HepG2 (cell line): ENCODE results near the gene ZNF189. TPM values are rescaled to one million over a fixed set of nuclear protein-coding genes. Genes with fewer than 3 reads are reported as not detected.
A peak's percentile ranks its signal among the peaks of the same experiment; 100 is the strongest.

Experiments
- BATF2 ChIP-seq: sonication (generic); formaldehyde crosslinking; IDR thresholded peaks from 2 replicates; pipeline ENCODE4 v1.8.0; 2022; ENCODE audit warnings: mild to moderate bottlenecking, missing genetic modification reagents, moderate library complexity
- ELF4 ChIP-seq: sonication (generic); formaldehyde crosslinking; IDR thresholded peaks from 2 replicates; pipeline ENCODE4 v1.5.0; 2020; ENCODE audit warnings: missing genetic modification reagents, mild to moderate bottlenecking, moderate library complexity, borderline replicate concordance
- HDAC2 ChIP-seq: sonication (generic); formaldehyde crosslinking; IDR thresholded peaks from 2 replicates; pipeline ENCODE4 v1.4.0; 2020; ENCODE audit warnings: missing genetic modification reagents
- HMGXB4 ChIP-seq, 2 experiments: sonication (generic) in 1 of 2; formaldehyde crosslinking in 1 of 2; IDR thresholded peaks; 2 replicates each; pipeline versions ENCODE4 v1.4.0 to v1.6.1; 2018 to 2020; ENCODE audit warnings: missing genetic modification reagents in 2 of 2, borderline replicate concordance in 1 of 2, low read depth in 1 of 2, mild to moderate bottlenecking in 1 of 2, missing biosample characterization in 1 of 2
- ZBTB7A ChIP-seq: sonication (generic); formaldehyde crosslinking; IDR thresholded peaks from 2 replicates; pipeline ENCODE4 v1.8.0; 2022; ENCODE audit warnings: mild to moderate bottlenecking, missing genetic modification reagents
- ZMYM2 ChIP-seq: sonication (generic); formaldehyde crosslinking; IDR thresholded peaks from 2 replicates; pipeline ENCODE4 v1.8.0; 2022; ENCODE audit warnings: mild to moderate bottlenecking, missing genetic modification reagents
- ZNF709 ChIP-seq: sonication (generic); formaldehyde crosslinking; IDR thresholded peaks from 2 replicates; pipeline ENCODE4 v1.5.0; 2020; ENCODE audit warnings: mild to moderate bottlenecking, missing genetic modification reagents
- ZNF883 ChIP-seq: sonication (generic); formaldehyde crosslinking; IDR thresholded peaks from 2 replicates; pipeline ENCODE4 v1.5.1; 2020; ENCODE audit warnings: mild to moderate bottlenecking, missing genetic modification reagents; ENCODE audit errors: not compliant biosample characterization
- ZZZ3 ChIP-seq: sonication (generic); formaldehyde crosslinking; IDR thresholded peaks from 2 replicates; pipeline ENCODE4 v1.4.0; 2020; ENCODE audit warnings: missing genetic modification reagents, mild to moderate bottlenecking, borderline replicate concordance
- polyA plus RNA-seq, 8 experiments: library from polyadenylated mRNA; depleted of rRNA in 3 of 8; stranded (reverse) in 7 of 8; unstranded in 1 of 8; fragments of >200 nt; fragmentation: Illumina TruSeq in 4 of 8; extraction: Trizol in 4 of 8; gene quantifications; 2 replicates each; pipeline versions ENCODE4 v1.2.1 to v1.2.3, GENCODE V29; 2011 to 2016; ENCODE audit warnings: low read depth in 4 of 8, missing spikeins in 1 of 8, mixed read lengths in 1 of 8; ENCODE audit not compliant: insufficient read depth in 1 of 8
- total RNA-seq, 5 experiments: library from RNA; depleted of rRNA; stranded (reverse); fragments of >200 nt; fragmentation: Illumina TruSeq; extraction: Trizol; gene quantifications; 2 replicates each; pipeline ENCODE4 v1.2.3, GENCODE V29; 2016; ENCODE audit warnings: low read depth in 1 of 5
- TF ChIP-seq, protein P1 (sequence below): sonication (generic); formaldehyde crosslinking; IDR thresholded peaks from 2 replicates; pipeline ENCODE4 v1.4.0; 2020; ENCODE audit warnings: mild to moderate bottlenecking, missing genetic modification reagents, borderline replicate concordance
- TF ChIP-seq, protein P2 (sequence below): sonication (generic); formaldehyde crosslinking; IDR thresholded peaks from 2 replicates; pipeline ENCODE4 v1.4.0; 2020; ENCODE audit warnings: missing genetic modification reagents, borderline replicate concordance
- TF ChIP-seq, protein P3 (sequence below): sonication (generic); formaldehyde crosslinking; IDR thresholded peaks from 2 replicates; pipeline ENCODE4 v1.8.0; 2022; ENCODE audit warnings: mild to moderate bottlenecking, missing genetic modification reagents, moderate library complexity

The ZNF189 gene
- total and polyA plus RNA-seq, 2 of the 13 experiments (the other 11 are each of a cell fraction or from before 2014, with no cell fraction given), result 8.4 to 50.0 TPM

DNA sequence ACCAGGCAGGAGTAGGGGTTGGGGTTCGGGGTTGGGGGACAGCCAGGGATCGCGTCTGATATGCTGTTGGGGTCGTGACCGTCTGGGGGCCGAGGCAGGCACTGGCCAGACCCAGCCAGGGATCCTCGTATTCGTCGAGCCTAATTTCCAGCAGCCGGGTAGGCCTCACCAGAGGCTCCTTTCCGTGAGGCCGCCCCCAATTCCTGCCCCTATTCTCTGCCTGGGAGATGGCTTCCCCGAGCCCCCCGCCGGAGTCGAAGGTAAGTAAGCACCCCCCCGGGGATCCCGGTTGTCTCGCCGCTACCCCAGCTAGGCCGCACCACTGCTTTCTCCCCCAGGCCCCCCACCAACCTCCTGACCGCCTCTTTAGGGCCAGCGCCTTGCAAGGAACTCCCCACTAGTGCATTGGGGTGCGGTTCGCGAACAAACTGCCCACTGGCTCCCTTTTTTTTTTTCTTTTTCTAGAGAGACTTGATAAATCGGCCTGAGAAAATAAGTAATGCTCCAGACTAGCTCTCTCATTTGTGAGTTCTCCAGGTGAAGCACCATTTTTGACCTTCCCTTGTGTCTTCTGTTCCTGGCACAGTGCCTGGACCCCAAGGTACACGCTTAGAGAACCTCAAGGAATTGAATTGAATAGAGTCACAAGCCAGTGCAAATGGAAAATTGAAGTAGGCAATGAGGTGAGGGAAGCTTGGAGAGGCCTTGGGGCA, 435 bp downstream of the ZNF189 start (continued):
- TF ChIP-seq, protein P1, sequence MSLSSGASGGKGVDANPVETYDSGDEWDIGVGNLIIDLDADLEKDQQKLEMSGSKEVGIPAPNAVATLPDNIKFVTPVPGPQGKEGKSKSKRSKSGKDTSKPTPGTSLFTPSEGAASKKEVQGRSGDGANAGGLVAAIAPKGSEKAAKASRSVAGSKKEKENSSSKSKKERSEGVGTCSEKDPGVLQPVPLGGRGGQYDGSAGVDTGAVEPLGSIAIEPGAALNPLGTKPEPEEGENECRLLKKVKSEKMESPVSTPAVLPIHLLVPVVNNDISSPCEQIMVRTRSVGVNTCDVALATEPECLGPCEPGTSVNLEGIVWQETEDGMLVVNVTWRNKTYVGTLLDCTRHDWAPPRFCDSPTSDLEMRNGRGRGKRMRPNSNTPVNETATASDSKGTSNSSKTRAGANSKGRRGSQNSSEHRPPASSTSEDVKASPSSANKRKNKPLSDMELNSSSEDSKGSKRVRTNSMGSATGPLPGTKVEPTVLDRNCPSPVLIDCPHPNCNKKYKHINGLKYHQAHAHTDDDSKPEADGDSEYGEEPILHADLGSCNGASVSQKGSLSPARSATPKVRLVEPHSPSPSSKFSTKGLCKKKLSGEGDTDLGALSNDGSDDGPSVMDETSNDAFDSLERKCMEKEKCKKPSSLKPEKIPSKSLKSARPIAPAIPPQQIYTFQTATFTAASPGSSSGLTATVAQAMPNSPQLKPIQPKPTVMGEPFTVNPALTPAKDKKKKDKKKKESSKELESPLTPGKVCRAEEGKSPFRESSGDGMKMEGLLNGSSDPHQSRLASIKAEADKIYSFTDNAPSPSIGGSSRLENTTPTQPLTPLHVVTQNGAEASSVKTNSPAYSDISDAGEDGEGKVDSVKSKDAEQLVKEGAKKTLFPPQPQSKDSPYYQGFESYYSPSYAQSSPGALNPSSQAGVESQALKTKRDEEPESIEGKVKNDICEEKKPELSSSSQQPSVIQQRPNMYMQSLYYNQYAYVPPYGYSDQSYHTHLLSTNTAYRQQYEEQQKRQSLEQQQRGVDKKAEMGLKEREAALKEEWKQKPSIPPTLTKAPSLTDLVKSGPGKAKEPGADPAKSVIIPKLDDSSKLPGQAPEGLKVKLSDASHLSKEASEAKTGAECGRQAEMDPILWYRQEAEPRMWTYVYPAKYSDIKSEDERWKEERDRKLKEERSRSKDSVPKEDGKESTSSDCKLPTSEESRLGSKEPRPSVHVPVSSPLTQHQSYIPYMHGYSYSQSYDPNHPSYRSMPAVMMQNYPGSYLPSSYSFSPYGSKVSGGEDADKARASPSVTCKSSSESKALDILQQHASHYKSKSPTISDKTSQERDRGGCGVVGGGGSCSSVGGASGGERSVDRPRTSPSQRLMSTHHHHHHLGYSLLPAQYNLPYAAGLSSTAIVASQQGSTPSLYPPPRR, result no peak
- TF ChIP-seq ZNF709 (CRISPR knock-in tag) (0 out of 2 replicates have a peak, but pooled peaks have one; percentile 14), ZNF883 (no peak), ELF4 (CRISPR knock-in tag) (no peak), ZBTB7A (CRISPR knock-in tag) (peak; percentile 59; the same call in 1 of the 2 replicates), HDAC2 (CRISPR knock-in tag) (no peak), ZZZ3 (CRISPR knock-in tag) (no peak), HMGXB4 (CRISPR knock-in tag; IDR thresholded peaks at IDR 0.05; ENCODE audit: borderline replicate concordance in 1 of 2, low read depth in 1 of 2) (peak in 1 of 2 experiments; percentile 37; a peak in 2 of 4 replicates), ZMYM2 (CRISPR knock-in tag) (no peak), BATF2 (no peak)
- TF ChIP-seq, protein P2, sequence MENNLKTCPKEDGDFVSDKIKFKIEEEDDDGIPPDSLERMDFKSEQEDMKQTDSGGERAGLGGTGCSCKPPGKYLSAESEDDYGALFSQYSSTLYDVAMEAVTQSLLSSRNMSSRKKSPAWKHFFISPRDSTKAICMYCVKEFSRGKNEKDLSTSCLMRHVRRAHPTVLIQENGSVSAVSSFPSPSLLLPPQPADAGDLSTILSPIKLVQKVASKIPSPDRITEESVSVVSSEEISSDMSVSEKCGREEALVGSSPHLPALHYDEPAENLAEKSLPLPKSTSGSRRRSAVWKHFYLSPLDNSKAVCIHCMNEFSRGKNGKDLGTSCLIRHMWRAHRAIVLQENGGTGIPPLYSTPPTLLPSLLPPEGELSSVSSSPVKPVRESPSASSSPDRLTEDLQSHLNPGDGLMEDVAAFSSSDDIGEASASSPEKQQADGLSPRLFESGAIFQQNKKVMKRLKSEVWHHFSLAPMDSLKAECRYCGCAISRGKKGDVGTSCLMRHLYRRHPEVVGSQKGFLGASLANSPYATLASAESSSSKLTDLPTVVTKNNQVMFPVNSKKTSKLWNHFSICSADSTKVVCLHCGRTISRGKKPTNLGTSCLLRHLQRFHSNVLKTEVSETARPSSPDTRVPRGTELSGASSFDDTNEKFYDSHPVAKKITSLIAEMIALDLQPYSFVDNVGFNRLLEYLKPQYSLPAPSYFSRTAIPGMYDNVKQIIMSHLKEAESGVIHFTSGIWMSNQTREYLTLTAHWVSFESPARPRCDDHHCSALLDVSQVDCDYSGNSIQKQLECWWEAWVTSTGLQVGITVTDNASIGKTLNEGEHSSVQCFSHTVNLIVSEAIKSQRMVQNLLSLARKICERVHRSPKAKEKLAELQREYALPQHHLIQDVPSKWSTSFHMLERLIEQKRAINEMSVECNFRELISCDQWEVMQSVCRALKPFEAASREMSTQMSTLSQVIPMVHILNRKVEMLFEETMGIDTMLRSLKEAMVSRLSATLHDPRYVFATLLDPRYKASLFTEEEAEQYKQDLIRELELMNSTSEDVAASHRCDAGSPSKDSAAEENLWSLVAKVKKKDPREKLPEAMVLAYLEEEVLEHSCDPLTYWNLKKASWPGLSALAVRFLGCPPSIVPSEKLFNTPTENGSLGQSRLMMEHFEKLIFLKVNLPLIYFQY, result no peak
- TF ChIP-seq, protein P3, sequence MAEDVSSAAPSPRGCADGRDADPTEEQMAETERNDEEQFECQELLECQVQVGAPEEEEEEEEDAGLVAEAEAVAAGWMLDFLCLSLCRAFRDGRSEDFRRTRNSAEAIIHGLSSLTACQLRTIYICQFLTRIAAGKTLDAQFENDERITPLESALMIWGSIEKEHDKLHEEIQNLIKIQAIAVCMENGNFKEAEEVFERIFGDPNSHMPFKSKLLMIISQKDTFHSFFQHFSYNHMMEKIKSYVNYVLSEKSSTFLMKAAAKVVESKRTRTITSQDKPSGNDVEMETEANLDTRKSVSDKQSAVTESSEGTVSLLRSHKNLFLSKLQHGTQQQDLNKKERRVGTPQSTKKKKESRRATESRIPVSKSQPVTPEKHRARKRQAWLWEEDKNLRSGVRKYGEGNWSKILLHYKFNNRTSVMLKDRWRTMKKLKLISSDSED (CRISPR knock-in tag), result no peak
